Memory B cell (primary cell): ENCODE data around the gene GALP.

ENCODE experiments used
- ATAC-seq: fragments of 150-1000 bp; cut with Tn5 transposase; 2 replicates; pipeline ENCODE4 v1.10.0; 2021; ENCODE audit warnings: low read depth, mild to moderate bottlenecking, moderate library complexity
- DNase-seq, 2 donors: peaks; one replicate each; pipeline ENCODE4 v3.0.0; 2022; ENCODE audit warnings: low spot score in 2 of 2
- H3K27ac Mint-ChIP-seq: one replicate; pipeline ENCODE4 v1.8.0; 2022; ENCODE audit warnings: mild to moderate bottlenecking, moderate library complexity, mixed read lengths
- H3K27me3 Mint-ChIP-seq: one replicate; pipeline ENCODE4 v1.8.0; 2022; ENCODE audit warnings: mixed read lengths
- H3K36me3 Mint-ChIP-seq: one replicate; pipeline ENCODE4 v1.8.0; 2022; ENCODE audit warnings: mild to moderate bottlenecking, mixed read lengths
- H3K4me1 Mint-ChIP-seq: one replicate; pipeline ENCODE4 v1.8.0; 2022; ENCODE audit warnings: mixed read lengths
- H3K4me3 Mint-ChIP-seq: one replicate; pipeline ENCODE4 v1.8.0; 2022; ENCODE audit warnings: mild to moderate bottlenecking, moderate library complexity, mixed read lengths
- H3K9me3 Mint-ChIP-seq: one replicate; pipeline ENCODE4 v1.8.0; 2022; ENCODE audit warnings: mixed read lengths

Gene GALP

DNA sequence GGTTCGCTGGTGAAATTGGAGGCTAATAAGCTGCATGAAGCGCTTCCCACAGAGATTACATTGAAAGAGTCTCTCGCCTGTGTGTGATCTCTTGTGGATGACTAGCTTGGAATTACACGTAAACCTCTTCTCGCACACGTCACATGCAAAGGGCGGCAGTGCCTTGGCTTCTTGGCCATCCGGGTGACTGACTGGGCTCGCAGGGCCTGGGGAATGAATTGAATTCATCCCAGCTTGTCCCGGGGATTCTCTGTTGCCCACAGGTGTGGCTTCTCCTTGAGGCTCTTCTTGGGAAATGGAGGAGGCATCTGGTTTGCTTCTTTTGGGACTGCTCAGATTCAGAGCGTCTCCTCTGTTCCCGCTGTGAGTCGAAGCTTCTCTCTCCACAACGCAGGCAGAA is 46.0 kb downstream of the GALP start:
- ATAC-seq (no peak), DNase-seq (no peak)
- peaks cover 18% of the 10 kb centered on the region for H3K36me3 Mint-ChIP-seq
- no peak overlapping the region for H3K27ac Mint-ChIP-seq
- H3K27me3 Mint-ChIP-seq = peaks cover 3% of the 10 kb centered on the region
- H3K9me3 Mint-ChIP-seq = no peaks in the 10 kb centered on the region
- peaks cover 2% of the 10 kb centered on the region for H3K4me1 Mint-ChIP-seq
- no peak overlapping the region for H3K4me3 Mint-ChIP-seq

DNA sequence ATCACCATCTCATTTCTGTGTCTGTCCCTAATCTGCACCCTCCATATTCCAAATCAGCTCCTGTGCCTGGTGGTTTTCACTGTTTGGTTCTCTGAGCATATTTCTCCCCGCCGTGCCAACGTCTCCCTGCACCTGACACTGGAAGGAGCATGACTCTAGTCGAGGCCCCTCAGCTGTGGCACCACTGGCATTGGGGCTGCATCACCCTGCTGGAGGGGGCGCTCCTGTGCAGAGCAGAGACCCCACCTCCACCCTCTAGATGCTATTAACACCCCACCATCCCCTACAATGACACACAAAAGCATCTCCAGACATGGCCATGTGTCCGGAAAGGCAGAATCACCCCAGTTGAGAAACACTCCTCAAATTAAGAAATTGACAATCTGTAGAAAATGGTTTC is 47.1 kb downstream of the GALP start:
- no peak for DNase-seq
- peaks cover 2% of the 10 kb centered on the region for H3K27me3 Mint-ChIP-seq
- peaks cover 2% of the 10 kb centered on the region for H3K4me1 Mint-ChIP-seq
- H3K27ac Mint-ChIP-seq = no peak overlapping the region
- ATAC-seq = no peak
- no peaks in the 10 kb centered on the region for H3K9me3 Mint-ChIP-seq
- no peak overlapping the region for H3K4me3 Mint-ChIP-seq
- H3K36me3 Mint-ChIP-seq = peaks cover 18% of the 10 kb centered on the region

DNA sequence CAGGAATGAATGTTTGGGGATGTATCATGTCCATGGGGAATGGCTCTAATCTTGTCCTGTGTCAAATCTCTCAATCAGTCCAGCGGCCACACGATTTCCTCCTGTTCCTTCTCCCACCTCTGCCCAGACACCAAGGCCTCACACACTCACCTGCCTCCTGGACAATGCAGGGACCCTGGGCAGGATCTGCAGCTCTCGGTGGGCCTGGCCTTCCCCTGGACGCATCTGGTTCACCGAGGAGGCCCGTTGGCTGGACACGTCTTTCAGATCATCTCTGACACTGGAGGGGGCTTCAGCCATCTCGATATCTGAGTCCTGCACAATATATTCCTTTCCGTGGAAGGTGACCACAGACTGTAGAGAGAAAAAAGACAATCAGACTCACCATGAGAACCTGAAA is 47.7 kb downstream of the GALP start:
- no peaks in the 10 kb centered on the region for H3K4me1 Mint-ChIP-seq
- H3K27me3 Mint-ChIP-seq = no peaks in the 10 kb centered on the region
- H3K9me3 Mint-ChIP-seq = no peaks in the 10 kb centered on the region
- no peak for DNase-seq
- no peak overlapping the region for H3K27ac Mint-ChIP-seq
- ATAC-seq = no peak
- peaks cover 18% of the 10 kb centered on the region for H3K36me3 Mint-ChIP-seq
- no peak overlapping the region for H3K4me3 Mint-ChIP-seq
